ENCODE data around the gene TUBA4A.
A peak's percentile ranks its signal among the peaks of the same experiment; 100 is the strongest.
"Not testable (repeated sequence)": the region's sequence is repeated elsewhere in the genome, so short reads cannot be mapped to it uniquely, and the experiment has no call there.

TUBA4A gene

GRCh38 chr2:219206328-219207133, 47.2 kb downstream of the TUBA4A start, which contains the start of gene ZFAND2B:
ZFAND2B (plus strand) TSS chr2:219206782; CDS start chr2:219206988, 206 bp downstream.
- peak; percentile 97 for DNase-seq
- Histone ChIP-seq H3K9me3 (no peaks in the 10 kb centered on the region), H3K36me3 (peaks cover 20% of the 10 kb centered on the region), H3K27me3 (no peaks in the 10 kb centered on the region), H3K4me1 (peaks cover 11% of the 10 kb centered on the region), H3K4me3 (ENCODE audit: low read depth, low read length) (peak within 1 kb of the TSS; percentile 71)
- TF ChIP-seq CTCF (IDR thresholded peaks at IDR 0.05; ENCODE audit: low read depth, low read length) = 0 out of 2 replicates have a peak, but pooled peaks have one; percentile 13

- Histone ChIP-seq H3K4me1 (peaks cover 11% of the 10 kb centered on the region), H3K36me3 (peaks cover 16% of the 10 kb centered on the region), H3K27me3 (no peaks in the 10 kb centered on the region), H3K9me3 (no peaks in the 10 kb centered on the region), H3K4me3 (ENCODE audit: low read depth, low read length) (peak overlapping the region; percentile 71)
- no peak for DNase-seq
- TF ChIP-seq CTCF (IDR thresholded peaks at IDR 0.05; ENCODE audit: low read depth, low read length) = no peak
Measured at GRCh38 chr2:219205981-219206327, 47.8 kb downstream of the TUBA4A start.

- no peak for DNase-seq
- Histone ChIP-seq H3K4me3 (ENCODE audit: low read depth, low read length) (no peak overlapping the region), H3K27me3 (no peaks in the 10 kb centered on the region), H3K36me3 (peaks cover 8% of the 10 kb centered on the region), H3K4me1 (peaks cover 11% of the 10 kb centered on the region), H3K9me3 (no peaks in the 10 kb centered on the region)
- no peak for TF ChIP-seq CTCF (IDR thresholded peaks at IDR 0.05; ENCODE audit: low read depth, low read length)
Measured at GRCh38 chr2:219205165-219205538, 48.6 kb downstream of the TUBA4A start.

GRCh38 chr2:219204425-219205164, 49.1 kb downstream of the TUBA4A start:
- no peak for TF ChIP-seq CTCF (IDR thresholded peaks at IDR 0.05; ENCODE audit: low read depth, low read length)
- DNase-seq = no peak
- Histone ChIP-seq H3K9me3 (no peaks in the 10 kb centered on the region), H3K4me1 (peaks cover 11% of the 10 kb centered on the region), H3K36me3 (peaks cover 3% of the 10 kb centered on the region; the same call in 1 of the 2 replicates), H3K27me3 (no peaks in the 10 kb centered on the region), H3K4me3 (ENCODE audit: low read depth, low read length) (no peak overlapping the region)

- not testable (repeated sequence) for H3K4me1 ChIP-seq; DNase-seq; H3K4me3 ChIP-seq (ENCODE audit: low read depth, low read length); H3K36me3 ChIP-seq; H3K9me3 ChIP-seq; H3K27me3 ChIP-seq
Measured at GRCh38 chr2:219201331-219201730, 52.4 kb downstream of the TUBA4A start.

- H3K4me3 ChIP-seq (ENCODE audit: low read depth, low read length); H3K9me3 ChIP-seq; DNase-seq; H3K4me1 ChIP-seq; H3K27me3 ChIP-seq; H3K36me3 ChIP-seq: not testable (repeated sequence)
Measured at GRCh38 chr2:219200502-219201326, 53.0 kb downstream of the TUBA4A start.

Data from BE2C (cell line).